Dermis blood vessel endothelial cell (primary cell): ENCODE measurements around the gene BDKRB2. TPM values are rescaled to one million over a fixed set of nuclear protein-coding genes. Genes with fewer than 3 reads are reported as not detected.

Experiments used
- DNase-seq: peaks from one replicate; pipeline ENCODE4 v3.0.0; 2010
- total RNA-seq: library from RNA; depleted of rRNA; stranded (reverse); fragments of >200 nt; gene quantifications from 2 replicates; pipeline ENCODE4 v1.2.3, GENCODE V29; 2014

BDKRB2 gene
- total RNA-seq, 1 donor from 2014 or later, result 0.34 TPM

DNA sequence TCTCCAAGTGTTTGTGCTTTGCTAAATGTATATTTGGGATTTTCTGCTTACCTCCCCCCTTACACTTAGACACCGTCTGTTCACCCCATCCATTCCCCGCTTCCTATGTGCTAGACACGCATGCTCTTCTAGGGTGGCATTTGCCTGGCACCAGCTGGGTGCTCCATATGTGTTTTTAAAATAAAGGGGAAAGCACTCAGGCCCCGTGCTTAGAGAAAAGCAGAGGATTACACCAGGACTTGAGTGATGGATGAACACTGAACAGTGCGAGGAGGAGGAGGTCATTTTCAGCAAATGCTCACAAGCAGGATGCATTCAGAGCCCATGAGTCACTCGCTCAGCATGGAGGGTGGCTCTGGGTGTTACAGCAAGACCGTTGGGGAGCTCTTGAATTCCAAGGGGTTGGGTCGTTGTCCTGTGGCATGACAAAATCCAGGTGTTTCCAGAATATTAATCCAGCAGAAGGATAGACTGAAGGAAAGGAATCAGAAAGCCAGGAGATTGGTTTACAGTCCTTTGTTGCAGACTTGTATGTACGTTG is 48.4 kb downstream of the BDKRB2 start:
- DNase-seq, result no peak

DNA sequence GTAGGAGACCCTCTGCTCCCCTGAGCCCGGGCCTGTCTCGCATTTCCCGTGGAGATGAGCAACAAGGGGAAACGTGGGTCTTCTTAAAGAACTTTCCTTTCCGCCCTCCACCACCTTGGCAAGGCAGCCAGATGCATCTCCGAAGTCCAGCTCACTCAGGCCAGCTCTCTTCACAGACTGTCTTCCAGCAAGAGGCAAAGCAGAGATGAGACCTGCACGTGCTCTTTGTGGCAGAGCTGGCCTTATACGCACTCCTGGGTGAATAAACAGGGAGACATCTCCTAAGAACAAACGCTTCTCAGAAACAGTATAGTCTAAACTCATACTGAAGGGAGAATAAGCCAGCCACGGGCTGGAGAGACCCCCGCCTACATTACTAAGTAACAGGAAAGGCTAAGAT is 50.0 kb downstream of the BDKRB2 start:
- DNase-seq, result no peak

DNA sequence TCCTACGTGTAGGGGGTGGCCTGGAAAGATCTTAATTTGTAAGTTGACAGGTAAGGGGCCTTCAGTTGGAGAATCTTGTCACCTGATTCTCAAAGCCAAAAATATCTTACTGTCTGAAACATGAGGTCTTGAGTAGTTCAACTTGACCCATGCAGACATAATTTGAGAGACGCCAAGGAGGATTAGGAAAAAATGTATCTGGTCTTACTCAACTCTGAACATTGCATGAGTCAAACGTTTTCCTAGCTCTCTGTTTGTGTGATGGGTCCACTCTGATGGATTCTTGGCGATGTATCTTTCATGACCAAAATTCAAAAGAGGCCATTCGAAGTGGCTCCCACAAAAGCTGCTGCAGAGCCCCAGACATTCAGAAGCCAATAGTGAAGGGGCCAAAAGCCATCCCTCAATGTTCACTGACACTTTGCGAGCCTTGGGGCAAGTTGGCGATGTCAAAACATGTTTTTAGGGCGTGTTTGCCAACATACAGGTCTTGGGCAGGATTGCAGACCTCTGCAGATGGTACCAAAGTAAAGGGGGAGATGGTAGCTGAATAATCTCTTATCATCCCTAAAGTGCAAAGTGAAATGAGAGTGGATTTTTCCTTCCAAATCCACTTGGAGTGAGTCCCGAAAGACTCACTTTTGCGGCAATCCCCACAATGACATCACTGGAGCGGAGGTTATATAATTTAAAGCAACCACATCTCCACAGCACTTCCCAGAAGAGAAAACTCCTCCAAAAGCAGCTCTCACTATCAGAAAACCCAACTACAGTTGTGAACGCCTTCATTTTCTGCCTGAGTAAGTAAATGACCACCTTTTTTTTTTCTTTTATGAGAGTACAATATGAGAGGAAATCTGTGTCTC is 51.1 kb downstream of the BDKRB2 start, which contains the start of gene BDKRB1:
Gene BDKRB1, plus strand, starts transcription at position 710 of the 866 bp plus-strand sequence. CDS start 7,473 bp downstream, outside the sequence.
- DNase-seq, result no peak

DNA sequence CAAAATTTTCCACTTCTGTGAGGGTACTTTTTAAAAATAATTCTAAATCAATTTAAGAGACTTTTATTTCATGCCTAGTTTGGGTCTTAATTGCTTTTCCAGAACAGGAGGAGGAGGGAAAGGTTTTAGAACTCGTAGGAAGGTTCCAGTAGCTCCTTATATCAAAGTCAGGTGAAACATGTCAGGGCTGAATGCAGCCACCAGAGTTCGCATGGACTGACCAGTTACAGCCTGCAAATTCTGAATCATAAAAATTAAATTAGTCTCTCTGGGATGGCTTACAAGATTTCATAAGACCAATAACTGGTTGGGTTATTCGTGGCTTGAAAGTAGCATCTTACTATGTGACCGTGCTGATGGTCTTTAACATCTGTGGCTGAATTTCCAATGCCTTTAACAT is 51.8 kb downstream of the BDKRB2 start:
- DNase-seq, result peak; percentile 10

DNA sequence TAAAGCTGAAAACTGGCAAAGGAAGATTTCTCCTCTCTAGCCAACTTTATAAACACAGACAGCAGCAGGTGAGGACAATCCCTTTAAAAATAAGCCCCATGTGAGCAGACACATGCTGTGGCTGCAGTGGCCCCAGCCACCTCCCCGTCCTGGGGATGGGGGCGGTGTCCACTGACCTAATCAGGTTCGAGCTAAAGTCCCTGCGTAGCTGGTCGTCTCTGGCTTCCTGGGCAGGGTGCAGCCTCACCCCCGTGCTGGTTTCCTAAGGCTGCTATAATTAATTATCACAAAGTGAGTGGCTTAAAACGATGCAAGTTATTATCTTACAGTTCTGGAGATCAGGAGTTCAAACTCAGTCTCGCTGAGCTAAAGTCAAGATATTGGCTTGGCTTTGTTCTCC is 52.4 kb downstream of the BDKRB2 start:
- DNase-seq, result no peak

DNA sequence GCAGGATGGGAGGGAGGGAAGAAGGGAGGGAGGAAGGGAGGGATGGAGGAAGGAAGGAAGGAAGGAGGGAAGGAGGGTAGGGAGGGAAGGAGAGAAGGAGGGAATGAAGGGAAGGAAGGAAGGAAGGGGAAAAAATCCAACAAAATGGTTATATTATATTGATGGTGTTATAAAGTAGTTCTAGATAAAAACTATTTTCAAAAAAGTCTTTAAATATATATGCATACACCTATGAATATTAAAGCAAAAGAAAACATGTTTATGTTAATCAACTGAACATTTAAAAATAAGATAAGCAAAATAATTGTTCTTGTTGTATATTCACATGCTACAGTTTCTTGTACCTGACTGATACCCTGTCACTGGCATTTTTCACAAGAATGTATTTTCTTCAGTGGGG is 53.3 kb downstream of the BDKRB2 start:
- DNase-seq, result no peak

DNA sequence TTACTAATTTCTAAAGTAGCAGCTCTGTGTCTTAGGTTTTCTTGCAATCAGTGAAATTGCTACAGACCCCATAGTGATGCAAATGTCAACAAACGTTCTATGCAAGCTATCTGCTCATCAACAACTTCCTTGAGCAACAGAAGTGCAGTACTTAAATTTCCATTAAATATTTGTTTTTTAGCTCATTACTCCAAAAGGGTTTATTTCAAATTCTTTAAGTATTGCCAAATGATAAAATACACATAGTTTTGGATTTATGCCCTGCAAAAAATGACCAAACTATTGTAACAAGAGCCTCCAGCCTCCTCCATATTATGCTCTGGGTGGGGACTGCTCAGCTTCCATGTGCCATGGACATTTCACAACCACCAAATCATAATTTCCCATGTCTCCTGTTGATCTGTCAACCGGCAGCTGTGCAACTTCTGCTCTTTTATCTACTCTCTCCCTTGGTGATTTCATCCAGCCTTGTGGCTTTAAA is 55.7 kb downstream of the BDKRB2 start:
- DNase-seq, result no peak

DNA sequence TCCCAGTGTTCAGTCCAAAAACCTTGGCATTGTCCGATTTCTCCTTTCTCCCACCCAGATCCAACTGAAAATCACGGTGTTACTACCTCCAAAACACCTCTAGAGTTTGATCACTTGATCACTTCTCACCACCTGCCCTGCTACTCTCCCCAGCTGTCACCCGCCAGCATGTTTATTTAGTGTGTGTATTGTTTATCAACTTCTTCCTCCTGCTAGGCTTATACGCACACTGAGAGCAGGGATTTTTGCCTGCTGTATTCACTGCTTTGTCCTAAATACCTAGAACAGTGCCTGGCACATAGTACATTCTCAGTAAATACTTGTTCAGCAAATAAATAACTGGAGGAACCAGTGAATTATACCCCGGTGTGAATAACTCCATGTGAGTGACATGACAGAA is 56.4 kb downstream of the BDKRB2 start:
- DNase-seq, result no peak

DNA sequence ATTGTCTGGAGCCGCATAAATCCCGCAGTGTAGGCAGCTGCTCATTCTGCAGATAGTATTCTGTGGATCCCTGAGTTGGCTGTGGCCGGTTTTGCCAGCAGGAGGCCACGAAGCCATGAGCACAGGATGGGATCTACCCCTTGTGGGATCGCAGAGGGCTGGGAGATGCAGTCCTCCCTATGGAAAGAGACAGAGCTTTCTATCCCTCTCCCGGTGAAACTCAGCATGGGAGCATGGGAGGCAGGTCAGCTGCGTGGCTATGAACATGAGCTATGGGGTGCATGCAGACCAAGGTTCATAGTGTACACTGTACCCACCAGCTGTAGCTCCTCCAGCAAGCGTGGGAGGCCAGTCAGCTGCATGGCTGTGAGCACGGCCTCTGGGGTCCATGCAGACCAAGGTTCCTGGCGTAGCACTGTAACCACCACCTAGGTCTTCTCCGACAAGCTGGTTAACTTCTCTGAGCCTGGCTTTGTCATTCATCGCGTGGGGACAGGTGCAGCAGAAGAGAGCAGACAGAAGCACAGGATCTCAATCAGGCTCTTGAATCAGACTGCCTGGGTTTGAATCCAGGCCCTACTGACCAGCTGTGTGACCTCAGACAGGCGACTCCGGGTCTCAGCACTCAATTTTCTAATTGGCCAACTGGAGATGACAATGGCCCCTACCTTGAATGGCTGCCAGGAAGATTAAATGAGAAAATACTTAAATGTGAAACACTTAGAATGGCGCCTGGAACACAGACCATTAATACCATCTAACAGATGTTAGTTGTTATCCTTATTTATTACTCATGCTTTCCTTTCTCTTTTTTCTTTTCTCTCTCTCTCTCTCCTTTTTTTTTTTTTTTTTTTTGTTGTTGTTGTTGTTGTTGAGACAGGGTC is 57.4 kb downstream of the BDKRB2 start:
- DNase-seq, result no peak

DNA sequence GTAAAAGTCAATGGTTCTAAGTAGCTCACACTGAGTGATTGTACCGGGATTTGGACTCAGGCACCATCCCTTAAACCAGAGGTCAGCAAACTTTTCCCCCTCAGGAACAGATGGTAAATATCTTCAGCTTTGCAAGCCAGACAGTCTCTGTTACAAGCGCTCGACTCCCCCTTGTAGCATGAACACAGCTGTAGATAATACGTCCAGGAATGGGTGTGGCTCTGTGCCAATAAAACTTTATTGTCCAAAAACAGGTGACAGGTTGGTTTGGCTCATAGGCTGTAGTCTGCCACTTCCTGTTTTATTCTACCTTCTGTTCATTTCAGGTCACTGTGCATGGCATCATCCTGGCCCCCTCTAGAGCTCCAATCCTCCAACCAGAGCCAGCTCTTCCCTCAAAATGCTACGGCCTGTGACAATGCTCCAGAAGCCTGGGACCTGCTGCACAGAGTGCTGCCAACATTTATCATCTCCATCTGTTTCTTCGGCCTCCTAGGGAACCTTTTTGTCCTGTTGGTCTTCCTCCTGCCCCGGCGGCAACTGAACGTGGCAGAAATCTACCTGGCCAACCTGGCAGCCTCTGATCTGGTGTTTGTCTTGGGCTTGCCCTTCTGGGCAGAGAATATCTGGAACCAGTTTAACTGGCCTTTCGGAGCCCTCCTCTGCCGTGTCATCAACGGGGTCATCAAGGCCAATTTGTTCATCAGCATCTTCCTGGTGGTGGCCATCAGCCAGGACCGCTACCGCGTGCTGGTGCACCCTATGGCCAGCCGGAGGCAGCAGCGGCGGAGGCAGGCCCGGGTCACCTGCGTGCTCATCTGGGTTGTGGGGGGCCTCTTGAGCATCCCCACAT is 58.9 kb downstream of the BDKRB2 start:
- DNase-seq, result no peak

DNA sequence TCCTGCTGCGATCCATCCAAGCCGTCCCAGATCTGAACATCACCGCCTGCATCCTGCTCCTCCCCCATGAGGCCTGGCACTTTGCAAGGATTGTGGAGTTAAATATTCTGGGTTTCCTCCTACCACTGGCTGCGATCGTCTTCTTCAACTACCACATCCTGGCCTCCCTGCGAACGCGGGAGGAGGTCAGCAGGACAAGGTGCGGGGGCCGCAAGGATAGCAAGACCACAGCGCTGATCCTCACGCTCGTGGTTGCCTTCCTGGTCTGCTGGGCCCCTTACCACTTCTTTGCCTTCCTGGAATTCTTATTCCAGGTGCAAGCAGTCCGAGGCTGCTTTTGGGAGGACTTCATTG is 59.5 kb downstream of the BDKRB2 start:
- no peak for DNase-seq

DNA sequence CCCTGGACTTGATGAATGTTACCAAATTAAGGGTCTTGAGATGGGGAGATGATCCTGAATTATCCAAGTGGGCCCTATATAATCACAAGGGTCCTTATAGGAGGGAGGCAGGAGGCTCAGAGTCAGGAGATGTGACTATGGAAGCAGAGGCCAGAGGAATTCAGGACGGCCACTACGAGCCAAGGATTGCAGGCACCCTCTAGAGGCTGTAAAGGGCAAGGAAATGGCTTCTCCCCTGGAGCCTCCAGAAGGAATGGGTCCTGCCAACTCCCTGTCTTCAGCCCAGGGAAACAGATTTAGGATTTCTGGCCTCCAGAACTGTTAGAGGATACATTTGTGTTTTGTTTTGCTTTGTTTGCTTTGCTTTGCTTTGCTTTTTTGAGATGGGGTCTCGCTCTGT is 60.2 kb downstream of the BDKRB2 start:
- DNase-seq, result no peak

DNA sequence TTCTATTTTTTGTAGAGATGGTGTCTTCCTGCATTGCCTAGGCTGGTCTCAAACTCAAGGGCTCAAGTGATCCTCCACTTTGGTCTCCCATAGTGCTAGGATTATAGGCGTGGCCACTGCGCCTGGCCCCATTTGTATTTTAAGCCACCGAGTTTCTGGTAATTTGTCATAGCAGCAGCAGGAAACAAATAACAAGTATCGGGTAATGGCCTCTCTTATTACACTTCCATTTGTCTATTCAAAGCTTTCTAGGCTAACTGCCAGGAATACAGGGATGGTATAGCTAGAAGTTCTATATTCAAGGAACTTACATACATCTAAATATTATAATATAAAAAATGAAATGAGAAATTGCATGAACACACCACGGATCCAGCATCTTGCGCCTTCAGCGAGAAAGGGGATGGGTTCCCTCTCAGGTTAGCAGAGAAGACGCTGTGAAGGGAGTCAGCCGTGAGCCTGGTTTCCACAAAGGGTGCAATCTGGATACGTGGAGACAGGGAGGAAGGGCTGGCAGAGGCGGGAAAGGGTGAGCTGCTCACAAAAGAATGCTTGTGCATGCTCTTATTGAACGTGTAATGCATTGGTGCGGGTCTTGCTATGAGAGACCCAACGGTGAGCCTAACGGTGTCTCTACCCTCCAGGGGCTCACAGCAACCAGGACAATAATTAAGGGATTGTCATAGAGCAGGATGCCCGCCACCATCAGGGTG is 60.9 kb downstream of the BDKRB2 start:
- no peak for DNase-seq

DNA sequence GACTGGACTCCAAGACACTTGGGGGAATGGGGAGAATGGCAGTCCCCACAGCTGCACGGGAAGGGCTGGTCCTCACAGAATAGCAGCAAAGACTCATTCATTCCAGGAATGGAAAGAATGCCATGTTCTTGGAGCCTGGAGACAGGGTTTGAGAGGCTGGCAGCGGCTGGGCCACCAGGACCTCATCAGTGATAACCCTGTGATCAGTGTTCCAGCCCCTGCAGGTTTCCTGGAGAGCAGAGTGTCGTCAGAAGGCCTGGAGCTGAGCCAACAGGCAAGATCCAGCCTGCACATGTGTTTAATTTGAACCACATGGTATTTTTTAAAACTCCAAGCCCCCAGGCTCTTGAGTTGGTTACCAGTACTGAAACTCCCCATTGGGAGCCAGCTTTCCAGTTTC is 62.7 kb downstream of the BDKRB2 start:
- peak; percentile 12 for DNase-seq

DNA sequence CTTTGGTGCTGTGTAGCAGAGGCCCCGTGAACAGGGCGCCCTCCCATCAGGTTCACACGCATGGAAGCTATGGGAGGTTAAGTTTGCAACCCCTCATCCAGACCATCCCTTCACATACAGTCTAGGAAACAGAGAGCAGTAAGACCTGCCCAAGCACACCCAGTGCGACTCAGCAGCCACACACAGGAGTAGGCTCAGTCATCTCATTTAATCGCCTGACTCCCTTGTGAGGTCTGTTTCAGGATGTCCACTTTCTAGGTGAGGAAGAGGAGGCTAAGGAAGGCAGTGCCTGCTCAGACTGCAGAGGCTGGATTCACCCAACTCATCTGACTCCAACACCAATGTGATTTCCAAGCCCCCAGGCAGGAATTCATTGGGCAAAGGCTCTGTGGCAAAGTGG is 63.3 kb downstream of the BDKRB2 start:
- no peak for DNase-seq

DNA sequence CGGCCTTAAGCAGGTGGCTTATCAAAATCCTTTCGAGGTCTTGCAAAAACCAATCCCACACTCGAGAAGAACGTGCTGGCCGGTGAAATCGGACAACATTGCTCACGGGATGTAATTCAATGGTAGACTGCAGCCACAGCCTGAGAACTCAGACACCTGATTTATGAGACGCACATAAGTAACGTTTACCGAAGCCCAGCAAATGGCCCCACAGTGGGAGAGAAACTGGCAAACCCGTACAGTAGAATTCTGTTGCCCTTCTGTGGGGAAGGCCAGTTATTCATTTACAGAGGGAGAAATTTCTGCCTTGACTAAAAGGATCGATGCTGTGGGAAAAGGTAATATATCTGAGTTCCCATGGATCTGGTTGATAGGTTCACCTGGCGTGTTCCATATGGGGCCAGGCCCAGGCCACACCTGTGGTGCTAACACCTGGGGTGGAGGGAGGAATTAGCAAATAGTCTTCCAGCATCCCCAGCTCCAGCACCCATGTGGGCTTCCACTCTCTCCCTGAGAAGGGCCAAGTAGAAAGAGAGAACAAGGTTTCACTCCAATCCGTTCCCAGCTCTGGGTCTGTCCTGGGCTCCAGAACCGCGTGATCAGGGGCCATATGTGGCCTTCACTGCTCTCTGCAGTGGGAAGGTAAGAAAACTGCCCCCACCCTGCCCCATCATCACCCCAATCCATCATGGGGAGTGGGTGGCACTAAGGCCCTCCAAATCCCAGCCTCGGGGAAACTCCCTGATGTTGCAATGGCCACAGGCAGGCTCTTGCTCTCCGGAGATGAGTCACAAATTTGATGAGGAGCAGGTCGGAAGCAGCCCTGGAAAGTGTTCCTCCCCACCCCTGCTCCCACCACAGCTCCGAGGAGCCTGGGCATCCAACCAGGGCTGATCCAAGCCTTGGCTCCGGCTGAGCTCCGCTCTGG is 64.1 kb downstream of the BDKRB2 start:
- DNase-seq, result peak; percentile 15

DNA sequence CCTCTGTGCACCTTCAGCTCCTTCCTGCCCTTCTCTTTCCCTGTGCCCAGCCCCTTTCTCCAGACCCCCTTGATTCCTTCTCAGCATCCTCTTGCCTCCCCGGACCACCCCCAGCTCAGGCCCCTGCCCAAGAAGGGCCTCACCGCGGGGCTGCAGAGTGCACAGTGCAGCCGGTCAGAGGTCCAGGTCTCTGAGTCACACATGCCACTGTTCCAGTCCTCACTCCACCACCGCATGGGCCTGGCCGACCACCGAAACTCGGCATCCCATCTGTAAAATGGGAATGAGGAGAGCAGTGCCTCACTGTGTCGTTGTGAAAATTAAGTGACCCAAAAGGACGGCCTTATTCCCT is 64.7 kb downstream of the BDKRB2 start:
- no peak for DNase-seq

DNA sequence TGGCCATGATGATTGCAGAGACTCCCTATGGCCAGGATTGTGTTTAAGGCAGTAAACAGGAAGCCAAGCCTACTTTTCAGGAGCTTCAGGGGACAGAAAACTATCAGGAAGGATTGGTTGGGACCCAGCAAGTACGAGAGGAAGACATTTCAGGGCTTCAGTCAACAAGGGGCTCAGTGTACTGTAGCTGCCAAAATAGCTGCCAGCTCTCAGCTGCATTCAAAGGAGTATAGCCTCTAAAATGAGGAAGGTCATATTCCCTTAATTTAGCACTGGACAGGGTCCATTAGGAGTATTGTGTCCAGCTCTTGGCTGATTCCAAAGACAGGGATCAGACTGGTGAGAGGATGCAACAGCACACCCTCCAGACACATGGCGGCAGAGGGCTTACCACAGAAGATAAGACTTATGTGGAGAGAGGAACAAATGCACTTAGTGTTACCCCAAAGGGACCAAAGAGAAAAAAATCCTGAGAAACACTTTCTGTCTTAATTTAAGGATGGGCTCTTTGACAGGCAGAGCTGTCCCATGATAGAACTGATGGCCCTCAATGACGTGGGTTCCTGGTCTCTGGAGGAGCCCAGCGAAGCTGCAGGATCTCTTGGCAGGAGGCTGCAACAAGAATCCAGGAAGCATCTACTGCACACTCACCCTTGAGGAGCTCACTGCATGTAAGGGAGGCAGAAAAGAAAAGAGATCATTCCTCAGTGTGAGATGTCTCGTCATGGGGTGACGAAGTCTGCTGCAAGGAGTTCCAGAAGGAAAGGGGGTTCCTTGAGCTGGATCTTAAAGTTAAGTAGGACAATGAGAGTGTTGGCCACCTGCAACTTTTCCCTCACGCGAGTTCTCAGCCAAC is 66.2 kb downstream of the BDKRB2 start:
- no peak for DNase-seq

DNA sequence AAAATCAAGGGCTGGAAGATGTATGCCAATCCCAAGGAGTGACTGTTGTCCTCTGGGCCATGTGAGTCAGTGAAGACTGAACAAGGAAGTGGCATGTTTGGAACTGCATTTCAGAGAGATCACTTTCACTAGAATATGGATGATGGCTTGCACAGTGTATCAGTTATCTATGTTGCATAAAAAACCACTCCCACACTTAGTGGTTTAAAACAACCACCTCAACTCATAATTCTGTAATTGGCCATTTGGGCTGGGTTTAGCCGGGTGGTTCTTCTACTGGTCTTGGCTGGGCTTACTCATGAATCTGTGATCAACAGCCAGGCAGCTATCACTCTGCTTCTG is 66.8 kb downstream of the BDKRB2 start:
- DNase-seq, result no peak
